Chondrocyte (in vitro differentiated cells): Measurements from ENCODE around the gene KANK4. TPM values are rescaled to one million over a fixed set of nuclear protein-coding genes. Genes with fewer than 3 reads are reported as not detected.
"Not testable (repeated sequence)": the region's sequence is repeated elsewhere in the genome, so short reads cannot be mapped to it uniquely, and the experiment has no call there.

Experiments used
- DNase-seq: peaks from one replicate; pipeline ENCODE4 v3.0.0; 2021; ENCODE audit warnings: mixed read lengths, low spot score
- H3K27ac Mint-ChIP-seq: one replicate; pipeline ENCODE4 v1.8.0; 2021; ENCODE audit warnings: mild to moderate bottlenecking, moderate library complexity, mixed read lengths; ENCODE audit not compliant: unreplicated experiment
- H3K27me3 Mint-ChIP-seq: 2 replicates; pipeline ENCODE4 v1.8.0; 2021; ENCODE audit warnings: low read depth, mixed read lengths
- H3K36me3 Mint-ChIP-seq: 2 replicates; pipeline ENCODE4 v1.8.0; 2021; ENCODE audit warnings: low read depth, mixed read lengths
- H3K4me1 Mint-ChIP-seq: 2 replicates; pipeline ENCODE4 v1.8.0; 2021; ENCODE audit warnings: low read depth, mild to moderate bottlenecking, mixed read lengths
- H3K4me3 Mint-ChIP-seq: one replicate; pipeline ENCODE4 v1.8.0; 2021; ENCODE audit warnings: mild to moderate bottlenecking, moderate library complexity, mixed read lengths; ENCODE audit not compliant: unreplicated experiment
- H3K9me3 Mint-ChIP-seq: 2 replicates; pipeline ENCODE4 v1.8.0; 2021; ENCODE audit warnings: low read depth, mixed read lengths
- CTCF ChIP-seq: fragments of 200-600 bp; sonication (generic); IDR thresholded peaks from 2 replicates; pipeline ENCODE4 v1.5.0; 2021; ENCODE audit warnings: antibody characterized with exemption, mild to moderate bottlenecking, moderate library complexity
- total RNA-seq: library from RNA; stranded (reverse); gene quantifications from 3 replicates; pipeline ENCODE4 v1.2.1, GENCODE V29; 2021

Gene KANK4
- total RNA-seq, 1 donor from 2014 or later, result 1.4 TPM

- H3K4me3 Mint-ChIP-seq, result no peak overlapping the region
- TF ChIP-seq CTCF, result no peak
- H3K36me3 Mint-ChIP-seq, result no peaks in the 10 kb centered on the region
- DNase-seq, result no peak
- H3K4me1 Mint-ChIP-seq, result peaks cover 34% of the 10 kb centered on the region
- no peak overlapping the region for H3K27ac Mint-ChIP-seq
- H3K27me3 Mint-ChIP-seq, result no peaks in the 10 kb centered on the region
- H3K9me3 Mint-ChIP-seq, result no peaks in the 10 kb centered on the region
These were observed 78.4 kb downstream of the KANK4 start for GRCh38 chr1:62240651-62241370.

DNA sequence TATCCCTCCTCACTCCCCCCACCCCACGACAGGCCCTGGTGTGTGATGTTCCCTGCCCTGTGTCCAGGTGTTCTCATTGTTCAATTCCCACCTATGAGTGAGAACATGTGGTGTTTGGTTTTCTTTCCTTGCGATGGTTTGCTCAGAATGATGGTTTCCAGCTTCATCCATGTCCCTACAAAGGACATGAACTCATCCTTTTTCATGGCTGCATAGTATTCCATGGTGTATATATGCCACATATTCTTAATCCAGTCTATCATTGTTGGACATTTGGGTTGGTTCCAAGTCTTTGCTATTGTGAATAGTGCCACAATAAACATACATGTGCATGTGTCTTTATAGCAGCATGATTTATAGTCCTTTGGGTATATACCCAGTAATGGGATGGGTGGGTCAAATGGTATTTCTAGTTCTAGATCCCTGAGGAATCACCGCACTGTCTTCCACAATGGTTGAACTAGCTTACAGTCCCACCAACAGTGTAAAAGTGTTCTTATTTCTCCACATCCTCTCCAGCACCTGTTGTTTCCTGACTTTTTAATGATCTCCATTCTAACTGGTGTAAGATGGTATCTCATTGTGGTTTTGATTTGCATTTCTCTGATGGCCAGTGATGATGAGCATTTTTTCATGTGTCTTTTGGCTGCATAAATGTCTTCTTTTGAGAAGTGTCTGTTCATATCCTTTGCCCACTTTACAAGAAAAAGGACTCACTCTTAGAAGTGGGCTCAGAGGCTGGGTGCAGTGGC, 79.4 kb downstream of the KANK4 start:
- DNase-seq, H3K27me3 Mint-ChIP-seq, H3K9me3 Mint-ChIP-seq, H3K4me3 Mint-ChIP-seq, H3K36me3 Mint-ChIP-seq, H3K27ac Mint-ChIP-seq: not testable (repeated sequence)
- peaks cover 35% of the 10 kb centered on the region for H3K4me1 Mint-ChIP-seq

- H3K9me3 Mint-ChIP-seq, result no peaks in the 10 kb centered on the region
- DNase-seq, result no peak
- no peak overlapping the region for H3K4me3 Mint-ChIP-seq
- peaks cover 35% of the 10 kb centered on the region for H3K4me1 Mint-ChIP-seq
- H3K27ac Mint-ChIP-seq, result no peak overlapping the region
- TF ChIP-seq CTCF, result no peak
- H3K27me3 Mint-ChIP-seq, result no peaks in the 10 kb centered on the region
- H3K36me3 Mint-ChIP-seq, result no peaks in the 10 kb centered on the region
These were observed 80.7 kb downstream of the KANK4 start for GRCh38 chr1:62238507-62238906.

DNA sequence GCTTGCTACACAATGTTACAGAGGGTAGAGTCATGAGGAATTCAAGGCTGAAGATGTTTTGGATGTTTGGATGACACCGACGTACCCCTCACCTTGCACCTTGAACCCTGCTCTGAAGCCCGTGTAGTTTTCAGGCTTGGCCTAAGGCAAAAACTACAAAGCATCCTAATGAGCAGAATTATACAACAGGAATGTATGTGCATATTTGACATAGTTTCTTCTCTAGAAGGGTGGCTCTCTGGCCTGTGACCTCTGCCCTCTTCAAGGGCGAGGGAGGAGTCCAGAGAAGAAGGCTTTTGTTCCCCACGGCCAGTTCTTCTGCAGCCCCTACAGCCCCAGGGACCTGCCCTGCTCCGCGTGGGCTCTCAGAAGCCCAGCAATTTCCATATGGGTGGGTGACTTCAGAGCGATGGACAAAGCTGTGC, 81.3 kb downstream of the KANK4 start:
- H3K27ac Mint-ChIP-seq, result no peak overlapping the region
- H3K36me3 Mint-ChIP-seq, result no peaks in the 10 kb centered on the region
- no peak overlapping the region for H3K4me3 Mint-ChIP-seq

DNA sequence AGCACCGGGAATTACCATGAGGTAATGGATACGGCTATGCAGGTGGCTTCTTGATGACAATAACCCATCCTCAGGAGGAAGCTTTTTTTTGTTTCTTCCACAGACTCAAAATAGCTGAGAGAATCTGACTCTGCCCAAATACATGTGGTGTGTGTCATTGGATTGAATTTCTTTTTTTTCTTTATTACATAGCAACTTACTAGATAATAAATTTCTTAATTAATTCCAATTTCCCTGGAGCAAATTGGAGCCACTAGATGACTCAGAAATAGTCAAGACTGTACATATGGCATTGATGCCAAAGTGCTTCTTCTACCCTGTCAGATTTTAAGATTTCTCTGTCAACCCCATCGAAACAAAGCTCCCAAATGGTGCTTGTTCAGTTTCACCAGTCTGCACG, 81.9 kb downstream of the KANK4 start:
- H3K4me1 Mint-ChIP-seq, result peaks cover 35% of the 10 kb centered on the region

More for the DNA sequence above, 81.3 kb downstream of the KANK4 start:
- H3K27me3 Mint-ChIP-seq, result no peaks in the 10 kb centered on the region
- peaks cover 35% of the 10 kb centered on the region for H3K4me1 Mint-ChIP-seq
- no peak for DNase-seq
- TF ChIP-seq CTCF, result no peak
- H3K9me3 Mint-ChIP-seq, result no peaks in the 10 kb centered on the region

More for the DNA sequence above, 81.9 kb downstream of the KANK4 start:
- Mint-ChIP-seq H3K4me3 (no peak overlapping the region), H3K27ac (no peak overlapping the region), H3K36me3 (no peaks in the 10 kb centered on the region), H3K27me3 (no peaks in the 10 kb centered on the region), H3K9me3 (no peaks in the 10 kb centered on the region)
- TF ChIP-seq CTCF, result no peak
- DNase-seq, result no peak
